HG02981 (cell line): Measurements from ENCODE around the gene TAF10.
A peak's percentile ranks its signal among the peaks of the same experiment; 100 is the strongest.

Experiments used
- ATAC-seq: cut with Tn5 transposase; IDR thresholded peaks from one replicate; pipeline ENCODE4 v1.9.1; 2021; ENCODE audit warnings: mild to moderate bottlenecking, moderate library complexity; ENCODE audit not compliant: unreplicated experiment

TAF10 gene

GRCh38 chr11:6609502-6610015 is 2.5 kb downstream of the TAF10 start:
- ATAC-seq: no peak

DNA sequence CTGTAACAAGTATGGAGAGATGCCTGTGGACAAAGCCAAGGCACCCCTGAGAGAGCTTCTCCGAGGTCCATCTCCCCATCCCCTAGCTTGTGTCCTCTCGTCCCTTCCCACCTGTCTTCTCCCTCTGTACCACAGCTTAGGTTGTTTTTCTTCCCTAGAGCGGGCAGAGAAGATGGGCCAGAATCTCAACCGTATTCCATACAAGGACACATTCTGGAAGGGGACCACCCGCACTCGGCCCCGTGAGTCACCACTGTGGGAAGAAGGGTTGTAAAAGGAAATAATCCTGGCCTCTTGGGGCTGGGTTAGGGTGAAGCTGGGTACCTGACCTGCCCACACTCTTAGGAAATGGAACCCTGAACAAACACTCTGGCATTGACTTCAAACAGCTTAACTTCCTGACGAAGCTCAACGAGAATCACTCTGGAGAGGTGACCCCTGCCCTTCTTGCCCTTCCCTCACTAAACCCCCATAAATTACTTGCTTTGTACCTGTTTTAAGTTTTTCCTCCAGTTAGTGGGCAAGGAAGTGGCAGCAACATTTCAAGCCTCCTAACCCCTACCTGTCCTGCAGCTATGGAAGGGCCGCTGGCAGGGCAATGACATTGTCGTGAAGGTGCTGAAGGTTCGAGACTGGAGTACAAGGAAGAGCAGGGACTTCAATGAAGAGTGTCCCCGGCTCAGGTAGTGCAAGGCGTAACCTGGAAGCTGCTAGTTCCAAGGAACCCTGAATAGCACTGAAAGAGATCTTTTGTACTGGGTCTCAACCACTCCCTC is 3.1 kb downstream of the TAF10 start:
- ATAC-seq: no peak

DNA sequence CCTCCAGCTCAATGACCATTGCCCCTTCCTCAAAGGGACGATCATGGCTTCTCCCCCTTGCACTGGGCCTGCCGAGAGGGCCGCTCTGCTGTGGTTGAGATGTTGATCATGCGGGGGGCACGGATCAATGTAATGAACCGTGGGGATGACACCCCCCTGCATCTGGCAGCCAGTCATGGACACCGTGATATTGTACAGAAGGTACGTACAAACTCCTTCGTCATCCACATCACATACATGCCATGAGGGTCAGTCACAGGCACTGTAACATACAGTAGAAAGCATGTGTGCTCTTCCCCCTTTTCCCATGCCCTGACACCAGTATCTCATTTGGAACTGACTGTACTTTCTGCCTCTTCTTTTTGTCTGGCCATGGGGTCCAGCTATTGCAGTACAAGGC is 4.0 kb downstream of the TAF10 start:
- ATAC-seq: no peak

- ATAC-seq: no peak
Measured at GRCh38 chr11:6607190-6607795, 4.7 kb downstream of the TAF10 start.

DNA sequence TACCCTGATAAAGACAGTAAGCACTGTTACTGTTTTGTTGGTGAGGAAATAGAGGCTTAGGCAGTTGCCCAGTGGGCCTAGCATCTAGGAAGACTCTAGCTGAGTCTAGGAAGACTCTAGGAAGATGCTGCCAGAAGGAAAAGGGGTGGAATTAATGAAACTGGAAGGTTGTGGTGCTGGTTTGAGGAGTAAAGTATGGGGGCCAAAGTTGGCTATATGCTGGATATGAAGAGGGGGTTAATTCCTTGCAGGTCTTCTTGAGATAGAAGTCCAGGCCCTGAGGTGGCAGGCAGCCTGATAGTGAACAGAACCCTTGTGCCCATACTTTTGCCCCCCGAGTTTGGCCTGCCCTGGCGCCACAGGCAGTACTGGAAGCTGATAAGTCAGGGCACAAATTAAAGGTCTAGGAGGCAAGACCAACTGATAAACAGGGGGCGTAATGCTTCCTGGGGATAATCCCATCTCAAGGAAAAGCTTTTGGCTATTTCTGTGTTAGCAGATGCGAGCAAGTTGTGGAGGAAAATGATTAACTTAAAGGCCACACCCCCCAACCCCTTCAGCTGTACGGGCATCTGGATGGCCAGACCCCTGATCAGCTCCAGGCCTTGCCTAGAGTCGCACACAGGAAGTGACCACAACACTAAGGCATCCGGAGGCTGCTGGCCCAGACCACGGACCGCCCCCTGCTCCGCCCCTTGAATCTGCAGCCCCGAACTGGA is 5.4 kb downstream of the TAF10 start:
- ATAC-seq: peak; percentile 50

- ATAC-seq: no peak
Measured at GRCh38 chr11:6604790-6605189, 7.2 kb downstream of the TAF10 start.

DNA sequence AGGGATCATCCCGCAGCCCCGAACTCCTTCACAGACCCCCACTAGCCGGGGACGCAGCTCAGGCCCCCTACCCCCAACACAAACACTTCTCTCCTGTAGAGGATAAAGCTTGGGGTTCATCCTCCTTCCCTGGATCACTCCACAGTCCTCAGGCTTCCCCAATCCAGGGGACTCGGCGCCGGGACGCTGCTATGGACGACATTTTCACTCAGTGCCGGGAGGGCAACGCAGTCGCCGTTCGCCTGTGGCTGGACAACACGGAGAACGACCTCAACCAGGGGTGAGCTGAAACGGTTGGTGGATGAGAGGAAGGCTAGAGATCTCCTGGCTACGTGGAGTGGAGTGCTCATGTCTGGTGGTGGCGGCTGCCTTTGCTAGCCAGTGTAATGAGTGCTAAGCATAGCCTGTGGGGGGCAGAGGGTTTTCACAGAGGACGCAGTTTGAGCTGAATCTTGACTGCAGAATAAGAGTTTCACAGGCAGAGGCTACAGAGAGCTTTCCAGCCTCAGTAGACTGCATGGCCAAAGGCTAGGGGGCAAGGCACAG is 7.9 kb downstream of the TAF10 start:
- ATAC-seq: peak; percentile 34

- ATAC-seq: peak; percentile 70
Measured at GRCh38 chr11:6603287-6604080, 8.5 kb downstream of the TAF10 start, which contains the start of the genes ILK and RRP8. Gene ILK (plus strand): TSS chr11:6603774. CDS start chr11:6604272, 498 bp downstream. Gene RRP8 (minus strand): TSS chr11:6603616. CDS start chr11:6603502, 114 bp downstream.

GRCh38 chr11:6602096-6602940 is 9.7 kb downstream of the TAF10 start:
- ATAC-seq: no peak

- ATAC-seq: no peak
Measured at GRCh38 chr11:6601041-6601461, 11.0 kb downstream of the TAF10 start.

DNA sequence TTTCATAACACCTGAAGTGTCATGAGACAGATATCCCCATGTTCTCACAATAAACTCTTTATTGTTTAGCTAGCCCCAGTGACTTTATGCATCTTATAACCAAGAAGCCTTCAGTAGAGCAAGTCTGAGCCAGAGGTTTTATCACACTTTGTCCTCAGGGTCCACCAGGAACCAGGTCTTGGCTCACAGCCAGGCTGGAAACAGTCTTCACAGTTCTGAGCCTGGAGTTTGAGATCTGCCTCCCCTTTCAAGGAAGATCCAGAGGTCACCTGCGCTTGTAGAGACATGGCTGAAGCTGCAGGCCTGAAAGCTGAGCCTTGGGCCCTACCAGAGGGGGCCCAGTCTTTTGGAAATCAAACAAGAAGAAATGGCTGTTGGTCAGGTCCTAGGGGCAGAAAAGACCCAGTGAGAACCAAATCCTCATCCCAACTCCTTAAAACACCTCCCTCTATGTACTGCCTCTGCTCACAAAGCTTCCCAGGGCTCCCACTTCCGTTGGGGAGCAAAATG is 12.1 kb downstream of the TAF10 start:
- no peak for ATAC-seq

DNA sequence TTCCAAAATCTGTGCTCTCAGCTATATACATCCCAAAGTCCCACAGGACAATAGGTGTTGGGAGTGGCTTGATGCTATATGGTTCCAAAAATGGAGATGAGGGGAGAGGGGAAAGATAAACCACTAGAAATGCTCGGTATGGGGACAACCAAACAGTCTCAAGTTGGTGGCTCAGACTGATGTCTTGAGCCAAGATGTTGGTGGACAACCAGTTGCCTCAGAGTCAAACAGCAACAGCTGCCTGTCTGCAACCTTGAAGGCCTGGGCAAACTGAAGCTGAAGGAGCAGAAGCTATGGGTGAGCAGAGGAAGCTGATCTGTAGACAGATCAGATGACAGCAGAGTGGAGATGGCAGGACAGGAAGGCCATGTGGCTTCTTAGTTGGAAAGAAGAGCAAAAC is 12.6 kb downstream of the TAF10 start:
- ATAC-seq: no peak

- no peak for ATAC-seq
Measured at GRCh38 chr11:6598555-6598954, 13.5 kb downstream of the TAF10 start.

- no peak for ATAC-seq
Measured at GRCh38 chr11:6596239-6596877, 15.7 kb downstream of the TAF10 start.

GRCh38 chr11:6594142-6594768 is 17.8 kb downstream of the TAF10 start:
- no peak for ATAC-seq

- ATAC-seq: no peak
Measured at GRCh38 chr11:6588018-6588417, 24.0 kb downstream of the TAF10 start.

GRCh38 chr11:6587360-6587953 is 24.6 kb downstream of the TAF10 start:
- ATAC-seq: no peak
